ENCODE data around the gene NR3C2.
"Not testable (repeated sequence)": the region's sequence is repeated elsewhere in the genome, so short reads cannot be mapped to it uniquely, and the experiment has no call there.

Gene NR3C2

DNA sequence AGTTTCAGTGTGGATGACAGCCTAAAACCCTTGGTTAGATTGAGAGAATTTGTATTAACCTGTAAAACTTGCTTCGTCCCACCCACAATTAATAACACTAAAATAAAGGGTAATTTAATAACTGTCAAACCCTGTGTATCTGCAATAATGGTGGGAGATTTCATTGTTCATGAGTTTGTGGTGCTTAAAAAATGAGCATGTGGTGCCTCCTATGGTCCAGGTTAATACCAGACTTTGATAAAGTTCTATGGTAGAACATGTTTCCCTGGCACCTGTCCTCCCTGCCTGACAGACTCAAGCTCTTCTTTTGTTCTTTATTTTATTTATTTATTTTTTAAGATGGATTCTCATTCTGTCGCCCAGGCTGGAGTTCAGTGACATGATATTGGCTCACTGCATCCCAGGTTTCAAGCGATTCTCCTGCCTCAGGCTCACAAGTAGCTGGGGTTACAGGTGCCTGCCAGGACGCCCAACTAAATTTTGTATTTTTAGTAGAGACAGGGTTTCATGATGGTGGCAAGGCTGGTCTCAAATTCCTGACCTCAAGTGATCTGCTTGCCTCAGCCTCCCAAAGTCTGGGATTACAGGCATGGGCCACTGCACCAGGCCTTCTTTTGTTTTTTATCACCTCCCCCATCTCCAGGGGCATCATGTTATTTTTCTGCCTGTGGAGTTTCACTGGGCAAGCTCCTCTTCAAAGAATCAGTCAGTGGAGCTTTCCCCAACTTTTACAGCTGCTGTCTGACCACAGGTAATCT is 289.2 kb downstream of the NR3C2 start:
- no peak for DNase-seq

DNA sequence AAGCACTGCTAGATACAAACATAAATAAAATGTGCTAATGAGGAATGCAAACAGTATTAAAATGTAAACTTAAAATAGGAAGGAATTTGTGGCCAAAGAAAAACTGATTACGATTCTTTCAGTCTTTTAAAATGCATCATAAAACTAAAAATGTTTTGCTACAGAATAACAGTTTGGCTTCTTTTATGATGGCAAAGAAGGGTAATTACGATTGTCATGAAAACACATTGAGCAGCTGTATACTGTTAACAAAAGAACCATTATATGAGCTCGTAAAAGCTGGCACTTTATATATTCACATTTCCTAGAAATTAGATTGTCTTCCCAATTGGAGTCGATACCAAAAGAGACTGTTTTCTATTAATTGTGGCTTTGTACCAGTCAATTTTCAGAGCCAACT is 290.4 kb downstream of the NR3C2 start:
- no peak for DNase-seq

DNA sequence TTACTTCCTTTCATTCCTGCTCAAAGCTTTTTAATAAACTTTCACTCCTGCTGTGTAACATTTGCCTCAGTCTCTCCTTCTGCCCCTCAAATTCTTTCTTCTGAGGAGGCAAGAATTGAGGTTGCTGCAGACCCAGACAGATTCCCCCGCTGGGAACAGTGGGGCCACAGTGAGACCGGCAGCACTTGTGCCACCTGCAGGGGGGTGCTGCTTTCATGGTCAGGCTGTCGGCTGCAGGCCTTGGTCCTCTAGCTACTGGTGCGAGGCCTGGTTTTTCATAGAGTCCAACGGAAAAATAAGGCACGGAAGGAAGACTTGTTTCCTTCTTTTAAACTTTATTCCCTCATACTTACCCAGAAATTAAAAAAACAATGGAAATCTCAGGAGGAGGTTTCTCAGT is 296.7 kb downstream of the NR3C2 start:
- DNase-seq, result no peak

DNA sequence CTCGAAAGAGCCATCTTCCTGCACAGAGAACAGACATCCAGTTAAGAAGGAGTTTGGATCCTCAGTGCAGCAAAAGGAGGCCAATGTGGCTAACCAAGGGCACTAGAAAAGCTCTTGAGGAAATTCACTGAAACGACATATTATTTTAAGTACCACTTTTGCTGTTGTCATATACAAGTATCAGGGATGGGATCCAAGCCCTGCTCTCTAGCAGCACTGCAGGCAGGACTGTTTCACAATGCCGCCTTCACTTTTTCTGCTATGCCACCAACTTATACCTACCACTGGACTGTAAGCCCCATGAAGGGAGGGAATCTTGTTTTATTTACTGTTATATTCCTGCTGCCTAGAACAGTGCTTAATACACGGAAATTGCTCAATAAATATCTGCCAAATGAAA is 299.0 kb downstream of the NR3C2 start:
- DNase-seq, result no peak

DNA sequence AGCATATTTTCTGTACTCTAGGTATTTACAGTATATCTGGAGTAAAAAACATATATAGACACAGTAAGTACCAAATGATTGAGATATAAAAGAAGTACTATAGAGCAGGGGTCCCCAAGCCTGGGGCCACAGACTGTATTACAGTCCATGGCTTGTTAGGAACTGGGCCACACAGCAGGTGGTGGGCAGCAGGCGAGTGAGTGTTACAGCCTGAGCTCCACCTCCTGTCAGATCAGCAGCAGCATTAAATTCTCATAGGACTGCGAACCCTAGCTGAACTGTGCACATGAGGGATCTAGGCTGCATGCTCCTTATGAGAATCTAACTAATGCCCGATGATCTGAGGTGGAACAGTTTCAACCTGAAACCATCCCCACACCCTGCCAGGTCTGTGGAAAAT is 300.7 kb downstream of the NR3C2 start:
- DNase-seq, result no peak

DNA sequence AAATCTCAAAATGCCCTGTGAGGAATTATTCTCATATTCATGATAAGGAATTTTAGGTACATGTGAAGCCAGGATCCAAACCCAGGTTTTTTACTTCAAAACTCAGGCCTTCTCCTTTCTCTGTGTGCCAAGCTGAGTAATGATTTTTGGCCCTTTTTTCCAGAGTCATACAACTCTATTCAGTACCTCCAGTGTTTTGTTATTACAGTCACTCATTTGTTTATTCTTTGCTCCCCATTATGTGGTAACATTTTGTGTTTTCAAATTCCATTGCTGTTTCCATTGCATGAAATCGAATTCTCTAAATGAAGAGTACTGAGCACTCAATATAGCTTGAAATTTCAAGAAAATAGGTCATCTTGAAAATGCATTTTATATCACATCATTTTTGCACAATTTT is 315.4 kb downstream of the NR3C2 start:
- no peak for DNase-seq

DNA sequence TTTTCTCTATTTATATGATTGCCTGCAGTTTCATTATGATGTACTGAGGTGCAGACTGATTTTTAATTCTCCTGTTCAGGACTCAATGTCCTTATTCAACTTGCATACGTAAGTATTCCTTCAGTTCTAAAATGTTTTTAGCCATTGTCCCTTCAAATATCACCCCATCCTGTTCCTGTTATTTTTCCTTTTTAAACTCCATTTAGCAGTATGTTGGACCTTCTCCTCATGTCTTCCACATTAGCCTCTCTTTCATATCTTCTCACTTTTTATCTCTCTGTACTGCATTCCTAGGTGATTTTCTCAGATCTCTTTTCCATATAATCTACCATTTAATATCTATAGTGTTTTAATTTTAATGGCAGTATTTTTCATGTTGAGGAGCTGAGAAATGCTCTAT is 317.7 kb downstream of the NR3C2 start:
- no peak for DNase-seq

DNA sequence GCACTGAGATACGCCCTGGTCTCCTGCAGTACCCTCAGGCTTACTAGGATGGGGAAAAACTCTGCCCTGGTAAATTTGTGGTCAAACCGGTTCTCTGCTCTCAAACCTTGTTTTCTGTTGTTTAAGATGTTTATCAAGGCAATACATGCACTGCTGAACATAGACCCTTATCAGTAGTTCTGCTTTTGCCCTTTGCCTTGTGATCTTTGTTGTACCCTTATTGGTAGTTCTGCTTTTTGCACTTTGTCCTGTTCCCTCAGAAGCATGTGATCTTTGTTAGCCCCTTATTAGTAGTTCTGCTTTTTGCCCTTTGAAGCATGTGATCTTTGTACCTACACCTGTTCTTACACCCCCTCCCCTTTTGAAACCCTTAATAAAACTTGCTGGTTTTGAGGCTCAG is 319.1 kb downstream of the NR3C2 start:
- DNase-seq, result not testable (repeated sequence)

DNA sequence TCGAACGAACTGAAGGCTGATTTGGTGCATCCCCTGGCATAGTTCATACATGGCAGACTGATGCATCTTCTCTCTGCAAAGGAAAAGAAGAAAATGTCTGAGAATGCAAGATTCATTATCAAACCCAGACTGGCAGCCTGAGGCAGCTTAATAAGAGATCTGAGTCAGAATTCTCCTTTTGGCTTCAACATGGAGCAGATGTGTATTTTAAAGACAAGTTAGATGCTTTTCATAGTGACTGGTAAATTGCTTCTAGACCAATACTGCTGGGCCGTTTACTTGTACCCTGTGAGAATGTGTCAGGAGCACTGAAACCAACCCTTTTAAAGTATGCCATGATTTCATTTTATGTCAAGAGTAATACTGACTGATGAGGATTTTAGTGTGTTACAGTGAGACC is 322.0 kb downstream of the NR3C2 start:
- no peak for DNase-seq

DNA sequence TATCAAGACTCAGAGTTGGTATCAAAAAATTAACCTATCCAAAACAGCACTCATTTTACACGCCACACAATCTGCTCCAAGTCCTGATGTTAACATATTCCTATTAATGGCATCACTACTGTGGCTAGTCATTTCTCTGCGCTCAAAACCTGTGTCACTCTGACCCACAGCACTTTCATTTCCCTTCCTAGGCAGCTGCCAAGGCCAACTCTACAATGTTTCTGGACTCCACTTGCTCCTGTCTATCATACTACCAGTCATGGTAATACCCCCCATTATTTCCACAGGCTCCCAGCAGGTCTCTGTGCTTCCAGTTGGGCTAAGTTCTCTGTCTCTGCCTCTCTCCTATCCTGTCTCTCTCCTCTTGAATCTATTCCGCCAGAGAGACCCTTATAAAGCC is 323.6 kb downstream of the NR3C2 start:
- no peak for DNase-seq

DNA sequence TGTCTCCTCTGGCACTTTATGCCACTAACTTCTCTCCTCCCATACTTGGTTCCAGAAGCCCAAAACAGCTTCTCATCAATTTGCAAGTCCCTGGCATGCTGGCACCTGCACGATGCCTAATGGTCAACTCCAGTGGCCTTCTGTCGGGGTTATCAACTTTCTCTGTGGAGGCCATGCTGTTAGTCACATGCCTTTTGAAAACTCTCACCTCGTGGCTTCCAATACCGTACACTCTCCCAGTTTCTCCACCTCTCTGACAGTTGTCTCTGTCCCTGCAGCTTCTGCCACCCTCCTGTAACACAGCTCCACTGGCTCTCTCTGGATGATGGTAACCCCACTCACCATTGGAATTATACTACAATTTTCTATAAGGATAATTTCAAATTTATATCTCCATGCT is 324.0 kb downstream of the NR3C2 start:
- DNase-seq, result no peak

DNA sequence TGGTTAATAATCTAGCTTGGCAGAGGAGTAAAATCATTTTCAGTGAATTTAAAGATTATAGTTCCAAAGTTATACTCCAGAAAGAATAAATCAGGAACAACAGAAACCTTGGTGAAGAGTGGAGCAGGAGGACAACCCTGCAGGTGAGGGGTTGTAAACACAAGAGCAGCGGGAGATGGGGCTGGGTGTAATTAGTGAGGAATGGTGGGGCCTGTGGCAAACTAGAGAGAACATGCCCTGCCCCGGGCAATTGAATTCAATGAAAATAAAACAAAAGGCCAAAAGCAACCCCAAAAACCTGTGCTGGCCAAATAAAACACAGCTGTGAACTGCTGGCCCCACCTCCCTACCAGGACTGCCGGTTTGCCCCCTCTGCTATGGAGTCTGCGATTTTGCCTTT is 325.2 kb downstream of the NR3C2 start:
- no peak for DNase-seq

DNA sequence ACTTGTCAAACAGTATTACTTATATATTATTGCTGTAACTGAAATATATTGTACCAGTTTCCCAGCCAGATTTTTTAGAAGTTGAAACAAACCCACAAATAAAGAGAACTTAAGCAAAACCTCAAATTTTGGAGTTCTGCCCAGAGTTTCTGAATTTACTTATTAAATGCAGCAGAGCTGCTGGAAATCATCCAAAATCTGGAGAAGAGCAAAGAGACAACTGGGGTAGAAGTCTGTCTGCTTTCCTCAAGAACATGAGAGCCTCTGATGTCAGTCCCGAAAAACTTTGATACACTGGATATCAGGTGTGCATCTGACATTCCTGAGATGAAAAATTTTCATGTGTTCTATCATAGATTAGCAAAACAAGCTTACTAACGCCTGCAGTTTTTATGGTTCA is 325.9 kb downstream of the NR3C2 start:
- peak; percentile 16 for DNase-seq

DNA sequence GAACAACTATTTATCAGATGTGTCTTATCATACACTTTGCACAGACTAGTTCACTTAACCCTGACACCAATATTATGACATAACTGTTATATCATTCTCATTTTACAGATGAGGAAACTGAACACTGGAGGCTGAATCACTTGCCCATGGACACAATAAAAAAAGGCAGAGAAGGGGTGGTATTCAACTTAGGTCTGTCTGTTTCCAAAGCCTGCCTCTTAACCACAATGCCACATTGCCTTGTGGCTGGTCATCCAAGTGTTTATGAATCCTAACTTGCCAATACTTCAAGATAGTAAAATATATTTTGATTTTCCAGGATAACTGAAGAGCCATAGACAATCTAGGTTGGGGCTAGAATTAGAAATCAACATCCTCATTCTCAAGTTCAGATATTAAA is 327.8 kb downstream of the NR3C2 start:
- DNase-seq, result no peak

DNA sequence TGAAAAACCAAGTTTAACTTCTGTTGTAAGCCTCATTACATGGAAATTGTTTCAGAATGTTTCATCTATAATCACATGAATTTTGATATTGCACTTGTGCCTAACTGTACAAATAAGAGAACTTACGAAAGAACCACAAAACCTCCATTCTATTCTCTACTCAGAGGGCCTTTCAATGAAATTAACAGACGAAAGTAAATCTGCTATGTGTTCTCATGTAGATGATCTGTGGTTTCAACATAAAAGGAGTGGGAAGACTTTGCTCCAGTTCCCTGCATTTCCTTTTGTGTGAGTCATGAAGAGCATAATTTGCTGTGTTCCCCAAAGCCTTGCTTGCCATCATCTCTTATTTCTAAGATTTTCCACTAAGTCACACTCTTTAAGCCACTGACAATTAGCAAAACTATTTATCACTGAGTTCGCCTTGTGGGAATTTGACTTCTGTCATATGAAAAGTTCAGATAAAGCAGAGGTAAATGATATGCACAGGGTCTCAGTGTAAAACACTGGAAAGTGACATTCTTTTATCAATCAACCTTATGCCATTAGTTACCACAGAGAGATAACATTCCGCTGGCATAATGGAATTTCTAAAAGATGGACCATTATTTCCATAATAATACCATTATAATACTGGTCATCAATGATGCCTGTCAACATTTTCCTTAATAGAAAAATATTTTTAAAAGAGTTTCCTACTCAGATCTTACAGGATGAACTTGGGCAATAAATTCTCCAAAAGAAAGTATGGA is 329.8 kb downstream of the NR3C2 start:
- DNase-seq, result peak; percentile 5

DNA sequence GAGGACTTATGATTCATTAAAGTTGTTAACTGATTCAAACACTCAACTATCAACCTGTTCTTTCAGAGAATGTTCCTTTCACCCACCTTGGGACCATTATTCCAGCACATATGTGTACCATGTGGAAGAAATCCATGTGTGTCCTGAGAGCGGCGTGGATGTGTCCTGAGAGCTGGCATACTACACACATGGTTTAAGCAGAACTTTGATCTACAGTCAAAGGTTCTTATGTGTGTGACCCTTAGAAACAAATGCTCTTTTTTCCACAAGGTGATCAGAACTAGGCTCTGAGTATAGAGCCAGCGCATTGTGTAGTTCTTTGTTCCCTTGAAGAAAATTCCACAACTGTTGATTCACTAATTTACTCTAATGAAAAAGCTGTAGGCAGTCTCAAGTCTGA is 332.0 kb downstream of the NR3C2 start:
- DNase-seq, result no peak

DNA sequence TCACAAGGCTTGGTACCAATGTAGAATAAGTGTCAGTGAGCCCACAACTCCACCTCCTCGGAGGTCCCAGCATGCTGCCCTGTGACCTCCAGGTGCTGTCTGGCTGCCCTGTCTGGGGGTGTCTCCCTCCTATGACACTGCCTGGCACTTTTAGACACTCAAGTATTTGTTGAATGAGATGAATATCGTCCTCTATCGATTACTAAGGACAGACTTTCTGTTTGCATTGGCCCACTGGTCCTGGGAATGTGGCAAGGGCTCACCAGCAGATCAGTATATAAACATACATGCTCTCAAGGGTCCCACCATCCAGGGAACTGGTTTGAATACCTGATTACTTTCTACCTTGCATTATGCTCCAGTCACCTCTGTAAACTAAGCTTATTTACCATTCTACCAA is 333.0 kb downstream of the NR3C2 start:
- DNase-seq, result no peak

DNA sequence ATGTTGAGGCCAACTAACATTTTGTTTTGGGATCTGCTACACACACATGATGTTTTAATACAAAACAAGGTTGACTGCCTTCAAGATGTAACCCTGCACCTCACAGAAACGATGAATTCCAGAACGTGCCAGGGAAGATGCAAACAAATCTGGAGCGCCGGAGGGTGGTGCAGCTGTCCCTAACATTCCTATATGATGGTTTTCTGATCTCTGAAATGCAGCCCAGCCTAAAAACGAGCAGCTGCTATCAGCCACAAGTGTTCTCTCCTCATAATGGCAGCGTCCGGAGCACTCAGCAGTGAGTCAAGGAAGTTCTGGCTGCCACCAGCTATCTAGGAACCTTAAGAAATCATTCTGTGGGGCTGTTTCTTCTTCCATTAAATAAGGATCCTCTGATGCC is 333.4 kb downstream of the NR3C2 start:
- no peak for DNase-seq

DNA sequence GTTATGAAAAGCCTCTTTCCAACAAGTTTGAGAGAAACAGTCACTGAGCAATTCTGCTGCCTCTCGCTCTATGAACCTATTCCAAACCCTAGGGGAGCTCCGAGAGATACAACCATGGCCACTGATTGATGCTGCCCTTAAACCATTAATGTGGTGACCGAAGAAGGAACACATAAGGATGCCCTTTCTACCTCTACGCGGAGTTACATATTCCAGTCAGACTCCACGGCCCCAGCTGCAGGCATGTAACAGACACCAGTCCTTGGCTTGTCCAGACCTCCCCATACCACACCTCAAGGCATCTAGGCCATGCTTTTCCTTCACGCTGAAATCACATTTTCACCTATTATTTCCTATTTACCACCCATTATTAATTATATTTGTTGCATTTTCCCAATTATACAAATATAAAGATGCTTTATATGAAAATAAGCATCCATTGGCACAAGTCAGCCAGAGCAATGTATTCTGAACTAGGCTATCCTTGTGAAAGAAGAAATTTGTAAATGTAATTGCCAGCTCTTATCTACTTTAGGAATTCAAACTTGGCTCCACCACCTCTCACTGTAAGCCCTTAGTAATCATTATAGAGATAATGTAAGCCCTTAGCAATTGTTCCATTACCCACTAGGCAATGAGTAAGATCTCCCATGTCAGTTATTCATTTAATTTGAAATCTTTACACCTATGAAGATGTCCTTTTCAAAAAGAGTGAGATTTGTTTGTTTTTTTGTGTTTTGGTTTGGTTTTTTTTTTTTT is 338.4 kb downstream of the NR3C2 start:
- no peak for DNase-seq

DNA sequence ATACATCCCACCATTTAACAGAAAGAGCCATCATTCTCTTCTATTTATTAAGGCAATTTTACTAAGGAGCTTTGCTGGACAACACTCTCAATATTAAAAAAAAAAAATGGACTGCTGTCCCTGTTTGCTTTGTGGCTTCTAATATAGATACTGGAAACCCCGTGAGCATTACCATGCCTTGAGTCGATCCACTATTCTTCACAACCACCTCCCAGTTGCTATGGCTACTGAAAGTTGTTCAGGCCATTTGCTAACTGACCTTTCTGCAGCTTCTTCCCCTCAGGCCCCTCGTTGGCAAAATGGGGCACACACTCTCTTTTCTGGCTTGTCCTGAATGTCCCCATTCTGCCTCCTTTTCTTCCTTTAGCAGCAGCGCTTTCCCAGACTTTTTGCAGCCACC is 340.4 kb downstream of the NR3C2 start:
- DNase-seq, result no peak

DNA sequence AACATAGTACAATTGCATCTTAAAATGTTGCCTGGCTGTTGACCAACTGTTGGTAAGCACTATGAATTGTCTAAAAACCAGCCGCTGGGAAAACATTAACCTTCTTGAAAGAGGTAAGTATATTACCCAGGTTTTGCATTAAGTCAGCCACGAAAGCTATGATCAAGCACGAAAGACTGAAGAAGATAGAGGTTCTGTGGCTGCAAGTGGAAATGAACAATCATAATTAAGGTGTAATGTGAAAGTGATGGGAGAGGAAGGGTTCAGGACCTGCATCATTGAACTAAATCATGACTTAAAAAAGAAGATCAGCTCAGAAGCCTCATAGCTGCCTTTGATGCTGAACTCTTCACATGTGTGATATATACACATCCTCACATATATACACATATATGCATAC is 341.0 kb downstream of the NR3C2 start:
- DNase-seq, result no peak

DNA sequence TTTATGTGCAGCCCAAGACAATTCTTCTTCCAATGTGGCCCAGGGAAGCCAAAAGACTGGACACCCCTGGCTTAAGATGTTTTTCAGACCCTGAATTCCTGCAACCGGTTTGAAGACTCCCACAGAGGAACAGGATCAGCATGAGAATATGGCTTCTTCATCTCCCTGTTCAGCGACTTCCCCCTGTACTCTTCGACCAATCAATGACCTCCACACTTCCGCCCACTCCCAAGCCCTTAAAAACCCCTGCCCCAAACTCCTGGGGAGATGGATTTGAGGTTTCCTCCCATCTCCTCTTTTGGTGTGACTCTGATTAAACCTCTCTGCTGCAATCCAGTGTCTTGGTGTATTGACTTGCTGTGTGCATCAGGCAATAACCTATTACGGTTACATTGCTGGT is 344.4 kb downstream of the NR3C2 start:
- no peak for DNase-seq

DNA sequence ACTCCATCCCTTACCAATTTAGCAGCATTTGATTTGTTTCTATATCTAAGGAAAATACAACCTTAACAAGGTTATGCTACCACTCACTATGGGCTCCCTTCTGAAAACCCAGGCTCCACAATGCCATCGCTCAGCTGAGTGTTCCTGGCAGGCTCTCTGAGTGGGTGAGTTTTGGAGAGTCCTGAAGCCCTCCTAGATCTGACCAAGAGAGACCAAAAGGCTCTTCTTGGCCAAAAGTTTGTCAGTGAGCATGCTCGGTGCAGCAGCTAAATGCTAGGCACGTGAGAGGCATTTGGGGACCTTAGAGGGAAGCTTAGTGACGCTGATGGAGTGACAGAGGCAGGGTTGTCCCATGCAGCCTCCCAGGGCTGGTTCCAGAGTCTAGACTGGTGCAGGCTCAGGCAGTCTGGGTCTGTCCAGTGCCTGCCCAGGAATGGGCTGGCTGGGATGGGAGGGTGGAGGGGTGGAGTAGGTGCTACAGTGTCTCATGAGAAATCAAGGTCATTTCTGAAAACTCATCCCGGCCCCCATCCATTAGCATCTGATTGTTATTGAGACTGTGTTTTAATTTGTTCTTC is 346.8 kb downstream of the NR3C2 start:
- DNase-seq, result no peak

DNA sequence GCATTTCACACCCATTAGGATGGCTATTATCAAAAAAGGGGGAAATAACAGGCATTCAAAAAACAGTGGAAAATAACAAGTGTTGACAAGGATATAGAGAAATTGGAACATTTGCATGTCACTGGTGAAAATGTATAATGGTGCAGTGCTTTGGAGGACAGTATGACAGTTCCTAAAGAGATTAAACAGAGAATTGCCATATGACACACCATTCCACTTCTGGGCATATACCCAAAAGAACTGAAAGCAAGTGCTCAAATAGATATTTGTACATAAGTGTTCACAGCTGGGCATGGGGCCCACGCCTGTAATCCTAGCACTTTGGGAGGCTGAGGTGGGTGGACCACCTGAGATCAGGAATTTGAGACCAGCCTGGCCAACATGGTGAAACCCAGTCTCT is 348.1 kb downstream of the NR3C2 start:
- DNase-seq, result no peak

Data from hematopoietic multipotent progenitor cell treated with erythropoietin and hydrocortisone succinate and interleukin-3 and kit ligand, for 8 days (in vitro differentiated cells).